Prostate gland (tissue), 2 donors: ENCODE data around the gene ATP5PB.

ENCODE experiments used
- POLR2AphosphoS5 ChIP-seq: sonication (generic); formaldehyde crosslinking; IDR thresholded peaks from one replicate; pipeline ENCODE4 v1.6.1; 2017; ENCODE audit warnings: antibody characterized with exemption
- TF ChIP-seq, protein P1 (sequence below), 4 experiments: fragments of 200-600 bp in 2 of 4; fragments of 450-650 bp in 2 of 4; sonication (generic) in 2 of 4; IDR thresholded peaks; 1 replicate in 3 of 4; 2 replicates in 1 of 4; pipeline ENCODE4 v1.5.1; 2016 to 2019; ENCODE audit warnings: antibody characterized with exemption in 4 of 4, mild to moderate bottlenecking in 2 of 4, moderate library complexity in 2 of 4

DNA sequence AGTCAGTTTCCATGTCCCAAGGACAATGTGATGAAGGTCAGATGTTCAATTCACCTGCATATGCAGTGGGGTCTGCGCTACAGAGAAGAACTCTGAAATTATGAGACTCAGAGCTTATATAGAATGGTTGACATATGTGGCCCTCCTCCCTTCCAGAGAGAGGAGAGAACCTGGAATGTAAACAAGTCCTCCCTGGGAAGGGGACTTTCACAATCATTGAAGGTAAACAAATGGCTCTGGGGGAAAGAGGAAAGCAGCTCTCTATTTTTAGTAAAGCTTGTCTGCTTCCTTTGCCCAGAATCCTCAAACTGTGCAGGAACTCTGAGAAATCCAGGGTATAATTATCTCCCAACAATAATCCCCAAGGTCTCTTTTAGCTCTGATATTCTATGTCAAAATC lies 31.5 kb upstream of the ATP5PB start:
- TF ChIP-seq POLR2AphosphoS5 = no peak
- TF ChIP-seq, protein P1, sequence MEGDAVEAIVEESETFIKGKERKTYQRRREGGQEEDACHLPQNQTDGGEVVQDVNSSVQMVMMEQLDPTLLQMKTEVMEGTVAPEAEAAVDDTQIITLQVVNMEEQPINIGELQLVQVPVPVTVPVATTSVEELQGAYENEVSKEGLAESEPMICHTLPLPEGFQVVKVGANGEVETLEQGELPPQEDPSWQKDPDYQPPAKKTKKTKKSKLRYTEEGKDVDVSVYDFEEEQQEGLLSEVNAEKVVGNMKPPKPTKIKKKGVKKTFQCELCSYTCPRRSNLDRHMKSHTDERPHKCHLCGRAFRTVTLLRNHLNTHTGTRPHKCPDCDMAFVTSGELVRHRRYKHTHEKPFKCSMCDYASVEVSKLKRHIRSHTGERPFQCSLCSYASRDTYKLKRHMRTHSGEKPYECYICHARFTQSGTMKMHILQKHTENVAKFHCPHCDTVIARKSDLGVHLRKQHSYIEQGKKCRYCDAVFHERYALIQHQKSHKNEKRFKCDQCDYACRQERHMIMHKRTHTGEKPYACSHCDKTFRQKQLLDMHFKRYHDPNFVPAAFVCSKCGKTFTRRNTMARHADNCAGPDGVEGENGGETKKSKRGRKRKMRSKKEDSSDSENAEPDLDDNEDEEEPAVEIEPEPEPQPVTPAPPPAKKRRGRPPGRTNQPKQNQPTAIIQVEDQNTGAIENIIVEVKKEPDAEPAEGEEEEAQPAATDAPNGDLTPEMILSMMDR (IDR thresholded peaks at IDR 0.05) = no peak
